ENCODE data around the gene NEDD4L. TPM values are rescaled to one million over a fixed set of nuclear protein-coding genes. Genes with fewer than 3 reads are reported as not detected.

NEDD4L gene
- total RNA-seq, 1 donor from 2014 or later: 41.4 TPM

GRCh38 chr18:58309099-58309498 lies 265.1 kb downstream of the NEDD4L start:
- H3K27ac Mint-ChIP-seq (ENCODE audit: unreplicated experiment): peak overlapping the region; percentile 87
- no peak for DNase-seq (ENCODE audit: low read depth, low spot score)
- TF ChIP-seq, protein P1, sequence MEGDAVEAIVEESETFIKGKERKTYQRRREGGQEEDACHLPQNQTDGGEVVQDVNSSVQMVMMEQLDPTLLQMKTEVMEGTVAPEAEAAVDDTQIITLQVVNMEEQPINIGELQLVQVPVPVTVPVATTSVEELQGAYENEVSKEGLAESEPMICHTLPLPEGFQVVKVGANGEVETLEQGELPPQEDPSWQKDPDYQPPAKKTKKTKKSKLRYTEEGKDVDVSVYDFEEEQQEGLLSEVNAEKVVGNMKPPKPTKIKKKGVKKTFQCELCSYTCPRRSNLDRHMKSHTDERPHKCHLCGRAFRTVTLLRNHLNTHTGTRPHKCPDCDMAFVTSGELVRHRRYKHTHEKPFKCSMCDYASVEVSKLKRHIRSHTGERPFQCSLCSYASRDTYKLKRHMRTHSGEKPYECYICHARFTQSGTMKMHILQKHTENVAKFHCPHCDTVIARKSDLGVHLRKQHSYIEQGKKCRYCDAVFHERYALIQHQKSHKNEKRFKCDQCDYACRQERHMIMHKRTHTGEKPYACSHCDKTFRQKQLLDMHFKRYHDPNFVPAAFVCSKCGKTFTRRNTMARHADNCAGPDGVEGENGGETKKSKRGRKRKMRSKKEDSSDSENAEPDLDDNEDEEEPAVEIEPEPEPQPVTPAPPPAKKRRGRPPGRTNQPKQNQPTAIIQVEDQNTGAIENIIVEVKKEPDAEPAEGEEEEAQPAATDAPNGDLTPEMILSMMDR (conservative IDR thresholded peaks at IDR 0.05): no peak
- peaks cover 2% of the 10 kb centered on the region for H3K36me3 Mint-ChIP-seq (ENCODE audit: low read depth)
- H3K27me3 Mint-ChIP-seq (ENCODE audit: low read depth): no peaks in the 10 kb centered on the region
- no peak overlapping the region for H3K4me3 Mint-ChIP-seq
- no peaks in the 10 kb centered on the region for H3K4me1 Mint-ChIP-seq
- peaks cover 3% of the 10 kb centered on the region for H3K9me3 Mint-ChIP-seq

- no peak for DNase-seq (ENCODE audit: low read depth, low spot score)
- no peak overlapping the region for H3K27ac Mint-ChIP-seq (ENCODE audit: unreplicated experiment)
- H3K4me3 Mint-ChIP-seq: no peak overlapping the region
- no peaks in the 10 kb centered on the region for H3K27me3 Mint-ChIP-seq (ENCODE audit: low read depth)
- TF ChIP-seq, protein P1 (conservative IDR thresholded peaks at IDR 0.05): no peak
- peaks cover 3% of the 10 kb centered on the region for H3K9me3 Mint-ChIP-seq
- H3K36me3 Mint-ChIP-seq (ENCODE audit: low read depth): peaks cover 2% of the 10 kb centered on the region
- H3K4me1 Mint-ChIP-seq: peaks cover 4% of the 10 kb centered on the region
These were observed 265.7 kb downstream of the NEDD4L start for GRCh38 chr18:58309610-58310239.

- no peak overlapping the region for H3K4me3 Mint-ChIP-seq
- peaks cover 3% of the 10 kb centered on the region for H3K9me3 Mint-ChIP-seq
- no peaks in the 10 kb centered on the region for H3K27me3 Mint-ChIP-seq (ENCODE audit: low read depth)
- H3K4me1 Mint-ChIP-seq: peaks cover 12% of the 10 kb centered on the region
- DNase-seq (ENCODE audit: low read depth, low spot score): no peak
- no peak overlapping the region for H3K27ac Mint-ChIP-seq (ENCODE audit: unreplicated experiment)
- TF ChIP-seq, protein P1 (conservative IDR thresholded peaks at IDR 0.05): no peak
- H3K36me3 Mint-ChIP-seq (ENCODE audit: low read depth): peaks cover 2% of the 10 kb centered on the region
These were observed 266.5 kb downstream of the NEDD4L start for GRCh38 chr18:58310517-58310916.

DNA sequence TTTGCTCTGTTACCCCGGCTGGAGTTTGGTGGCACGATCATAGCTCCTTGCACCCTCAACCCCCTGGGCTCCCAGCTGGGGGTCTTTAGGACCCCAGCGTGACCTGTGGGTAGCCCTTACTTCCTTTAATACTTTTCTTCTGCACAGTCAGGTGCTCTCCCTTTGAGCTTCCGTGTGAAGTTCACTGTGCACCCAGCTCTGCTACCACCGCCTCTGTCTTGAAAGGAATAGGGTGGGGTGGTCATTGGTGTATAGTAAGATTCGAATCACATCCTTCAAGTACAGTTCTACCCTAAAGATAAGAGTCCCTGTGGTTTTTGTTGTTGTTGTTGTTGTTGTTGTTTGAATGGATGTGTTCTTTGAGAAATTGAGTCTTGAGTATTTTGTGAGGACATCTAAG lies 267.4 kb downstream of the NEDD4L start:
- H3K4me1 Mint-ChIP-seq: peaks cover 21% of the 10 kb centered on the region
- no peak for DNase-seq (ENCODE audit: low read depth, low spot score)
- no peaks in the 10 kb centered on the region for H3K9me3 Mint-ChIP-seq
- no peak overlapping the region for H3K27ac Mint-ChIP-seq (ENCODE audit: unreplicated experiment)
- no peak overlapping the region for H3K4me3 Mint-ChIP-seq
- TF ChIP-seq, protein P1 (conservative IDR thresholded peaks at IDR 0.05): no peak
- H3K36me3 Mint-ChIP-seq (ENCODE audit: low read depth): no peaks in the 10 kb centered on the region
- no peaks in the 10 kb centered on the region for H3K27me3 Mint-ChIP-seq (ENCODE audit: low read depth)

DNA sequence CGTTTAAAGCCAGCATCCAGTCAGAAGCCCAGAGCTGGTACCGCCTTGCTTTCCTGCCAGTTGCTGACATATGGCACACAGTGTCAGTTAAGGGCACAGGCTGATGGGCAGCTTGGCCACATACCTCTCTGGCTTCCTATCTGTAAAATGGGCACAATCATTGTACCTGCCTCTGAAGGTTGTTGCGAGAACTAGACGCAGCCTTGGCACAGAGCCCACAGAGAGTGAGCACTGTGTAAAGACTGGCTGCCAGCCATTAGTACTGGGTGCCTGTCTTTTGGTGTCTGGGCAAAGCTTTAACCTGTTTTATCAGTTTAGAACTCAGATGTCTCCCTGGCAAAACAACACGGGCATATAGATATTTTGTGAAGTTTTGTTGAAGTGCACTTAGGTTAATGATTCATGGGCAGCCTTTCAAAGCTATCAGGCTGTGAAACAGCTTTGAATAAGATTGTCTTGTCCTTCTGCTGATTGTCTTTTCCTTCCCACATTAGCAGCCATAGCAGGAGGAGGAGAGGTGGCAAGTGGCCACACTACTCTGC lies 269.5 kb downstream of the NEDD4L start:
- TF ChIP-seq, protein P1 (conservative IDR thresholded peaks at IDR 0.05): no peak
- Mint-ChIP-seq H3K27ac (ENCODE audit: unreplicated experiment) (no peak overlapping the region), H3K9me3 (no peaks in the 10 kb centered on the region), H3K4me1 (peaks cover 21% of the 10 kb centered on the region), H3K36me3 (ENCODE audit: low read depth) (no peaks in the 10 kb centered on the region), H3K27me3 (ENCODE audit: low read depth) (no peaks in the 10 kb centered on the region), H3K4me3 (no peak overlapping the region)
- no peak for DNase-seq (ENCODE audit: low read depth, low spot score)
